HEK293 (cell line): ENCODE data around the gene KIF26B.
"Not testable (repeated sequence)": the region's sequence is repeated elsewhere in the genome, so short reads cannot be mapped to it uniquely, and the experiment has no call there.

Source experiments
- CTCF ChIA-PET: fragments of 350-600 bp; formaldehyde crosslinking; extraction: SDS; loops from one replicate; lab custom pipeline; 2021; ENCODE audit warnings: antibody characterized with exemption; lab: Yijun Ruan, JAX
- POLR2A ChIA-PET: fragments of 300-600 bp; formaldehyde crosslinking; extraction: SDS; loops from one replicate; lab custom pipeline; 2020; ENCODE audit warnings: antibody characterized with exemption, inconsistent platforms; lab: Yijun Ruan, JAX
- H3K27ac ChIP-seq: fragments of 200-500 bp; sonication (Bioruptor generic); 2 replicates; pipeline ENCODE4 v1.5.1; 2014; ENCODE audit warnings: low read depth, low read length, control low read depth, inconsistent platforms; ENCODE audit errors: extremely low read depth
- H3K36me3 ChIP-seq, 2 experiments: fragments of 200-500 bp in 1 of 2; sonication (Bioruptor generic) in 1 of 2; 1 replicate in 1 of 2; 2 replicates in 1 of 2; pipeline ENCODE4 v1.5.1; 2014 to 2017; ENCODE audit warnings: inconsistent platforms in 2 of 2, low read length in 2 of 2; ENCODE audit not compliant: control insufficient read depth in 2 of 2, insufficient read depth in 1 of 2
- H3K4me1 ChIP-seq: fragments of 200-500 bp; sonication (Bioruptor generic); 2 replicates; pipeline ENCODE4 v1.5.1; 2014; ENCODE audit warnings: mild to moderate bottlenecking, low read length, inconsistent platforms; ENCODE audit not compliant: control insufficient read depth, insufficient read depth
- H3K4me3 ChIP-seq: 2 replicates; pipeline ENCODE4 v1.5.1; 2011; ENCODE audit warnings: low read depth, mild to moderate bottlenecking, control low read depth, low read length, moderate library complexity
- H3K9me3 ChIP-seq: fragments of 200-500 bp; sonication (Bioruptor generic); 2 replicates; pipeline ENCODE4 v1.5.1; 2014; ENCODE audit warnings: low read depth, low read length, inconsistent platforms; ENCODE audit not compliant: control insufficient read depth, insufficient read depth
- SP7 ChIP-seq: fragments of 450-650 bp; formaldehyde crosslinking; IDR thresholded peaks from 2 replicates; pipeline ENCODE4 v1.5.1; 2016; ENCODE audit warnings: missing biosample characterization, missing genetic modification characterization
- YY2 ChIP-seq: fragments of 450-650 bp; formaldehyde crosslinking; IDR thresholded peaks from 2 replicates; pipeline ENCODE4 v1.5.1; 2016; ENCODE audit warnings: missing biosample characterization, missing genetic modification characterization
- ZNF114 ChIP-seq: fragments of 450-650 bp; formaldehyde crosslinking; IDR thresholded peaks from 2 replicates; pipeline ENCODE4 v1.5.0; 2017; ENCODE audit warnings: missing biosample characterization, missing genetic modification characterization
- ZNF148 ChIP-seq: fragments of 450-650 bp; formaldehyde crosslinking; IDR thresholded peaks from 2 replicates; pipeline ENCODE4 v1.5.0; 2017; ENCODE audit warnings: missing biosample characterization, missing genetic modification characterization, borderline replicate concordance
- ZNF155 ChIP-seq: fragments of 450-650 bp; formaldehyde crosslinking; IDR thresholded peaks from 2 replicates; pipeline ENCODE4 v1.5.1; 2016; ENCODE audit warnings: missing biosample characterization, missing genetic modification characterization
- ZNF16 ChIP-seq: fragments of 450-650 bp; formaldehyde crosslinking; IDR thresholded peaks from 2 replicates; pipeline ENCODE4 v1.5.1; 2016; ENCODE audit warnings: low read depth, missing biosample characterization, missing genetic modification characterization
- ZNF174 ChIP-seq: fragments of 450-650 bp; formaldehyde crosslinking; IDR thresholded peaks from 2 replicates; pipeline ENCODE4 v1.5.0; 2017; ENCODE audit warnings: missing biosample characterization, mild to moderate bottlenecking, missing genetic modification characterization
- ZNF221 ChIP-seq: fragments of 450-650 bp; formaldehyde crosslinking; IDR thresholded peaks from 2 replicates; pipeline ENCODE4 v1.5.1; 2017; ENCODE audit warnings: missing biosample characterization, missing genetic modification characterization, borderline replicate concordance
- ZNF391 ChIP-seq: fragments of 450-650 bp; formaldehyde crosslinking; IDR thresholded peaks from 2 replicates; pipeline ENCODE4 v1.5.1; 2016; ENCODE audit warnings: low read depth, missing biosample characterization, missing genetic modification characterization, borderline replicate concordance
- ZNF404 ChIP-seq: fragments of 450-650 bp; formaldehyde crosslinking; IDR thresholded peaks from 2 replicates; pipeline ENCODE4 v1.5.1; 2017; ENCODE audit warnings: missing biosample characterization, missing genetic modification characterization
- ZNF416 ChIP-seq: fragments of 450-650 bp; formaldehyde crosslinking; IDR thresholded peaks from 2 replicates; pipeline ENCODE4 v1.5.1; 2016; ENCODE audit warnings: missing biosample characterization, missing genetic modification characterization
- ZNF521 ChIP-seq: fragments of 450-650 bp; formaldehyde crosslinking; IDR thresholded peaks from 2 replicates; pipeline ENCODE4 v1.5.1; 2017; ENCODE audit warnings: missing biosample characterization, mild to moderate bottlenecking, missing genetic modification characterization
- ZNF596 ChIP-seq: fragments of 450-650 bp; IDR thresholded peaks from 2 replicates; pipeline ENCODE4 v1.5.0; 2018; ENCODE audit warnings: missing biosample characterization, mild to moderate bottlenecking, missing genetic modification characterization, moderate library complexity
- ZNF768 ChIP-seq: fragments of 450-650 bp; formaldehyde crosslinking; IDR thresholded peaks from 2 replicates; pipeline ENCODE4 v1.5.1; 2018; ENCODE audit warnings: missing biosample characterization, mild to moderate bottlenecking, missing genetic modification characterization
- ZXDB ChIP-seq: fragments of 450-650 bp; formaldehyde crosslinking; IDR thresholded peaks from 2 replicates; pipeline ENCODE4 v1.5.1; 2016; ENCODE audit warnings: missing biosample characterization, missing genetic modification characterization
- TF ChIP-seq, protein P1 (sequence below): fragments of 450-650 bp; formaldehyde crosslinking; IDR thresholded peaks from 2 replicates; pipeline ENCODE4 v1.5.1; 2016; ENCODE audit warnings: missing biosample characterization, missing genetic modification characterization
- TF ChIP-seq, protein P2 (sequence below): fragments of 450-650 bp; formaldehyde crosslinking; conservative IDR thresholded peaks from 2 replicates; pipeline ENCODE4 v1.5.1; 2016; ENCODE audit warnings: low read depth, missing biosample characterization, missing genetic modification characterization
- TF ChIP-seq, protein P3 (sequence below): fragments of 450-650 bp; IDR thresholded peaks from 2 replicates; pipeline ENCODE4 v1.5.1; 2018; ENCODE audit warnings: missing biosample characterization, missing genetic modification characterization
- TF ChIP-seq, protein P4 (sequence below): fragments of 450-650 bp; formaldehyde crosslinking; IDR thresholded peaks from 2 replicates; pipeline ENCODE4 v1.5.1; 2016; ENCODE audit warnings: missing biosample characterization, missing genetic modification characterization

The KIF26B gene

DNA sequence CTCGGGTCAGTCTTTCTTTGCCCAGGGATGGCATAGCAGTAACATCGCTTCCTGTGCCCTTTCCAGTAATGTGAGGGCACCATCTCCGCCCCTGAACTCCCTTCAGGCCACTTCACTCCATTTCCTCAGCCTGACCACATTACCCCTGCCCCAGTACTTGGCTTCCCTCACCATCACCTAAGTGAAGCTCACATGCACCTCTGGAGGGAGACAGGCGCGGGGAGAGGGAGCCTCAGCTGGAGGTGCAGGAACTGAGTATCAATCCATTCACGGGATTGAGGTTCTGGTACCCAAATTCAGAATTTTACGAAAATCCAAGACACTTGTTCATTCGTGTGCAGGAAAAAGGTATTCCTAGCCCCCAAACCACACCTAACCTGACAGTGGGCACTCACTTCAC is 540.4 kb downstream of the KIF26B start (continued):
- TF ChIP-seq, protein P1, sequence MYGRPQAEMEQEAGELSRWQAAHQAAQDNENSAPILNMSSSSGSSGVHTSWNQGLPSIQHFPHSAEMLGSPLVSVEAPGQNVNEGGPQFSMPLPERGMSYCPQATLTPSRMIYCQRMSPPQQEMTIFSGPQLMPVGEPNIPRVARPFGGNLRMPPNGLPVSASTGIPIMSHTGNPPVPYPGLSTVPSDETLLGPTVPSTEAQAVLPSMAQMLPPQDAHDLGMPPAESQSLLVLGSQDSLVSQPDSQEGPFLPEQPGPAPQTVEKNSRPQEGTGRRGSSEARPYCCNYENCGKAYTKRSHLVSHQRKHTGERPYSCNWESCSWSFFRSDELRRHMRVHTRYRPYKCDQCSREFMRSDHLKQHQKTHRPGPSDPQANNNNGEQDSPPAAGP (tag by site-specific recombination): no peak
- TF ChIP-seq, protein P2, sequence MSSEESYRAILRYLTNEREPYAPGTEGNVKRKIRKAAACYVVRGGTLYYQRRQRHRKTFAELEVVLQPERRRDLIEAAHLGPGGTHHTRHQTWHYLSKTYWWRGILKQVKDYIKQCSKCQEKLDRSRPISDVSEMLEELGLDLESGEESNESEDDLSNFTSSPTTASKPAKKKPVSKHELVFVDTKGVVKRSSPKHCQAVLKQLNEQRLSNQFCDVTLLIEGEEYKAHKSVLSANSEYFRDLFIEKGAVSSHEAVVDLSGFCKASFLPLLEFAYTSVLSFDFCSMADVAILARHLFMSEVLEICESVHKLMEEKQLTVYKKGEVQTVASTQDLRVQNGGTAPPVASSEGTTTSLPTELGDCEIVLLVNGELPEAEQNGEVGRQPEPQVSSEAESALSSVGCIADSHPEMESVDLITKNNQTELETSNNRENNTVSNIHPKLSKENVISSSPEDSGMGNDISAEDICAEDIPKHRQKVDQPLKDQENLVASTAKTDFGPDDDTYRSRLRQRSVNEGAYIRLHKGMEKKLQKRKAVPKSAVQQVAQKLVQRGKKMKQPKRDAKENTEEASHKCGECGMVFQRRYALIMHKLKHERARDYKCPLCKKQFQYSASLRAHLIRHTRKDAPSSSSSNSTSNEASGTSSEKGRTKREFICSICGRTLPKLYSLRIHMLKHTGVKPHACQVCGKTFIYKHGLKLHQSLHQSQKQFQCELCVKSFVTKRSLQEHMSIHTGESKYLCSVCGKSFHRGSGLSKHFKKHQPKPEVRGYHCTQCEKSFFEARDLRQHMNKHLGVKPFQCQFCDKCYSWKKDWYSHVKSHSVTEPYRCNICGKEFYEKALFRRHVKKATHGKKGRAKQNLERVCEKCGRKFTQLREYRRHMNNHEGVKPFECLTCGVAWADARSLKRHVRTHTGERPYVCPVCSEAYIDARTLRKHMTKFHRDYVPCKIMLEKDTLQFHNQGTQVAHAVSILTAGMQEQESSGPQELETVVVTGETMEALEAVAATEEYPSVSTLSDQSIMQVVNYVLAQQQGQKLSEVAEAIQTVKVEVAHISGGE: no peak
- no peak for TF ChIP-seq ZNF404 (tag by site-specific recombination)
- TF ChIP-seq SP7 (tag by site-specific recombination): no peak
- no peak for TF ChIP-seq ZXDB (tag by site-specific recombination)
- no peak for TF ChIP-seq ZNF768

DNA sequence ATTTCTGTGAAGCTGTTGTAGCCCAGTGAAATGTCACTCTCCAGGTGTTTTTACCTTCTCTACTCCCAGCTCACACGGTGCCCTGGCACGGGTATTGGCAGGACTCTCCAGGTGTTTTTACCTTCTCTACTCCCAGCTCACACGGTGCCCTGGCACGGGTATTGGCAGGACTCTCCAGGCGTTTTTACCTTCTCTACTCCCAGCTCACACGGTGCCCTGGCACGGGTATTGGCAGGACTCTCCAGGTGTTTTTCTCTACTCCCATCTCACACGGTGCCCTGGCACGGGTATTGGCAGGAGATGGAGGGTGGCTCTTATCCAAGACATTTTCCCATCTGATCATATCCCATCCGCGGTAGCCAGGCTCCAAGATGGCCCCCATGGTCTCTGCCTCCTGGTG is 540.9 kb downstream of the KIF26B start:
- POLR2A ChIA-PET: interaction anchor here (0.6 kb wide), 1 partner anchor 178 kb away, joined by 4 read pairs; no protein-coding TSS in a partner anchor
- H3K27ac ChIP-seq, H3K4me3 ChIP-seq, H3K9me3 ChIP-seq, H3K36me3 ChIP-seq, CTCF ChIA-PET, H3K4me1 ChIP-seq: not testable (repeated sequence)

GRCh38 chr1:245698116-245698515 is 543.3 kb downstream of the KIF26B start:
- H3K4me1 ChIP-seq: no peaks in the 10 kb centered on the region
- H3K27ac ChIP-seq: no peak overlapping the region
- TF ChIP-seq, protein P3, sequence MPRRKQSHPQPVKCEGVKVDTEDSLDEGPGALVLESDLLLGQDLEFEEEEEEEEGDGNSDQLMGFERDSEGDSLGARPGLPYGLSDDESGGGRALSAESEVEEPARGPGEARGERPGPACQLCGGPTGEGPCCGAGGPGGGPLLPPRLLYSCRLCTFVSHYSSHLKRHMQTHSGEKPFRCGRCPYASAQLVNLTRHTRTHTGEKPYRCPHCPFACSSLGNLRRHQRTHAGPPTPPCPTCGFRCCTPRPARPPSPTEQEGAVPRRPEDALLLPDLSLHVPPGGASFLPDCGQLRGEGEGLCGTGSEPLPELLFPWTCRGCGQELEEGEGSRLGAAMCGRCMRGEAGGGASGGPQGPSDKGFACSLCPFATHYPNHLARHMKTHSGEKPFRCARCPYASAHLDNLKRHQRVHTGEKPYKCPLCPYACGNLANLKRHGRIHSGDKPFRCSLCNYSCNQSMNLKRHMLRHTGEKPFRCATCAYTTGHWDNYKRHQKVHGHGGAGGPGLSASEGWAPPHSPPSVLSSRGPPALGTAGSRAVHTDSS (tag by site-specific recombination): no peak
- TF ChIP-seq ZNF174 (no peak), ZNF114 (no peak)
- ChIA-PET CTCF (no interaction called here), POLR2A (no interaction called here)
- H3K9me3 ChIP-seq: no peaks in the 10 kb centered on the region
- no peak overlapping the region for H3K4me3 ChIP-seq
- H3K36me3 ChIP-seq: no peaks in the 10 kb centered on the region

DNA sequence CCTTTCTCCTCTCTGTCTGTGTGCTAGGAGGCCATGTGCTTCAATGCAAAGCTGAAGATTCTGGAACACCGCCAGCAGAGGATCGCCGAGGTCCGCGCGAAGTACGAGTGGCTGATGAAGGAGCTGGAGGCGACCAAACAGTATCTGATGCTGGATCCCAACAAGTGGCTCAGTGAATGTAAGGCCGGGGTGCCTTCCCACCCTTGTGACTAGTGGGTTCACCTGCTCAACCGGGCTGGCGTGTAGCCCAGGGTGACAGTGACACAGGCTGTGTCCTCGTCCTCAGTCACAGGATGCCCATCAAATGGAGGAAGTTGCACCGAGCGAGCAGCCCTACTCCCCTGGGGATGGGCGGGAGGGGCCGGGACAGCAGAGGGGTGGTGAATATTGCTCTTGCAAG is 544.1 kb downstream of the KIF26B start:
- no peaks in the 10 kb centered on the region for H3K4me1 ChIP-seq
- H3K9me3 ChIP-seq: no peaks in the 10 kb centered on the region
- no peak overlapping the region for H3K4me3 ChIP-seq
- ChIA-PET POLR2A (no interaction called here), CTCF (no interaction called here)
- no peaks in the 10 kb centered on the region for H3K36me3 ChIP-seq
- no peak overlapping the region for H3K27ac ChIP-seq
- TF ChIP-seq ZNF521 (no peak), YY2 (tag by site-specific recombination) (no peak), ZNF416 (no peak), ZNF155 (tag by site-specific recombination) (no peak), ZNF174 (no peak), ZNF391 (tag by site-specific recombination) (no peak), ZNF221 (tag by site-specific recombination) (no peak), ZNF16 (no peak), ZNF148 (no peak), ZNF768 (no peak), ZNF596 (tag by site-specific recombination) (no peak)
- TF ChIP-seq, protein P4, sequence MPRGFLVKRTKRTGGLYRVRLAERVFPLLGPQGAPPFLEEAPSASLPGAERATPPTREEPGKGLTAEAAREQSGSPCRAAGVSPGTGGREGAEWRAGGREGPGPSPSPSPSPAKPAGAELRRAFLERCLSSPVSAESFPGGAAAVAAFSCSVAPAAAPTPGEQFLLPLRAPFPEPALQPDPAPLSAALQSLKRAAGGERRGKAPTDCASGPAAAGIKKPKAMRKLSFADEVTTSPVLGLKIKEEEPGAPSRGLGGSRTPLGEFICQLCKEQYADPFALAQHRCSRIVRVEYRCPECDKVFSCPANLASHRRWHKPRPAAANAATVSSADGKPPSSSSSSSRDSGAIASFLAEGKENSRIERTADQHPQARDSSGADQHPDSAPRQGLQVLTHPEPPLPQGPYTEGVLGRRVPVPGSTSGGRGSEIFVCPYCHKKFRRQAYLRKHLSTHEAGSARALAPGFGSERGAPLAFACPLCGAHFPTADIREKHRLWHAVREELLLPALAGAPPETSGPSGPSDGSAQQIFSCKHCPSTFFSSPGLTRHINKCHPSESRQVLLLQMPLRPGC (tag by site-specific recombination): no peak
